ENCODE results near the gene TOGARAM2.

DNA sequence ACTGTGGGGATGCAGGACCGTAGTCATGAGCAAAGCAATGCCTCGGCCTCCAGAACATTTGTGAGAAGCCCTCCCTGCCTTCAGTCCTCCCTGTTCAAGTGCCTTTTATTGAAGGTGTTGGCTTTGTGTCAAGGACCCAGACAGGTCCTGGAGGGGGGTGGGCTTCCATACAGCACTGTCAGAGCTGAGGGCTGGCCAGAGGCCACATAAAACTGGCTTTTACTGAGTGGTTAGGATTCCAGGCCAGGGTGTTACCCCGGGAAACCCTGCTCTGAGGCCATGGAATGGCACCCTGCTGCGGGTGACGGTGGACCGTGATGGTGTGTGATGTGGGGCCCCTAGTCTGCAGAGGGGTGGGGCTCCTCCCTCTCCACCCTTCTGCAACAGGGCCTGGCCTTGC, 41.6 kb downstream of the TOGARAM2 start:
- TF ChIP-seq, protein P1, sequence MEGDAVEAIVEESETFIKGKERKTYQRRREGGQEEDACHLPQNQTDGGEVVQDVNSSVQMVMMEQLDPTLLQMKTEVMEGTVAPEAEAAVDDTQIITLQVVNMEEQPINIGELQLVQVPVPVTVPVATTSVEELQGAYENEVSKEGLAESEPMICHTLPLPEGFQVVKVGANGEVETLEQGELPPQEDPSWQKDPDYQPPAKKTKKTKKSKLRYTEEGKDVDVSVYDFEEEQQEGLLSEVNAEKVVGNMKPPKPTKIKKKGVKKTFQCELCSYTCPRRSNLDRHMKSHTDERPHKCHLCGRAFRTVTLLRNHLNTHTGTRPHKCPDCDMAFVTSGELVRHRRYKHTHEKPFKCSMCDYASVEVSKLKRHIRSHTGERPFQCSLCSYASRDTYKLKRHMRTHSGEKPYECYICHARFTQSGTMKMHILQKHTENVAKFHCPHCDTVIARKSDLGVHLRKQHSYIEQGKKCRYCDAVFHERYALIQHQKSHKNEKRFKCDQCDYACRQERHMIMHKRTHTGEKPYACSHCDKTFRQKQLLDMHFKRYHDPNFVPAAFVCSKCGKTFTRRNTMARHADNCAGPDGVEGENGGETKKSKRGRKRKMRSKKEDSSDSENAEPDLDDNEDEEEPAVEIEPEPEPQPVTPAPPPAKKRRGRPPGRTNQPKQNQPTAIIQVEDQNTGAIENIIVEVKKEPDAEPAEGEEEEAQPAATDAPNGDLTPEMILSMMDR (IDR thresholded peaks at IDR 0.05), result no peak
- no peak for TF ChIP-seq POLR2A (IDR thresholded peaks at IDR 0.05)

All from testis (tissue), 2 donors.